HEK293 (cell line): ENCODE measurements around the gene FKBP7.

Experiments
- CTCF ChIA-PET: fragments of 350-600 bp; formaldehyde crosslinking; extraction: SDS; loops from one replicate; lab custom pipeline; 2021; ENCODE audit warnings: antibody characterized with exemption; lab: Yijun Ruan, JAX
- POLR2A ChIA-PET: fragments of 300-600 bp; formaldehyde crosslinking; extraction: SDS; loops from one replicate; lab custom pipeline; 2020; ENCODE audit warnings: antibody characterized with exemption, inconsistent platforms; lab: Yijun Ruan, JAX
- H3K27ac ChIP-seq: fragments of 200-500 bp; sonication (Bioruptor generic); 2 replicates; pipeline ENCODE4 v1.5.1; 2014; ENCODE audit warnings: low read depth, low read length, control low read depth, inconsistent platforms; ENCODE audit errors: extremely low read depth
- H3K36me3 ChIP-seq, 2 experiments: fragments of 200-500 bp in 1 of 2; sonication (Bioruptor generic) in 1 of 2; 1 replicate in 1 of 2; 2 replicates in 1 of 2; pipeline ENCODE4 v1.5.1; 2014 to 2017; ENCODE audit warnings: inconsistent platforms in 2 of 2, low read length in 2 of 2; ENCODE audit not compliant: control insufficient read depth in 2 of 2, insufficient read depth in 1 of 2
- H3K4me1 ChIP-seq: fragments of 200-500 bp; sonication (Bioruptor generic); 2 replicates; pipeline ENCODE4 v1.5.1; 2014; ENCODE audit warnings: mild to moderate bottlenecking, low read length, inconsistent platforms; ENCODE audit not compliant: control insufficient read depth, insufficient read depth
- H3K4me3 ChIP-seq: 2 replicates; pipeline ENCODE4 v1.5.1; 2011; ENCODE audit warnings: low read depth, mild to moderate bottlenecking, control low read depth, low read length, moderate library complexity
- H3K9me3 ChIP-seq: fragments of 200-500 bp; sonication (Bioruptor generic); 2 replicates; pipeline ENCODE4 v1.5.1; 2014; ENCODE audit warnings: low read depth, low read length, inconsistent platforms; ENCODE audit not compliant: control insufficient read depth, insufficient read depth
- MZF1 ChIP-seq: fragments of 450-650 bp; formaldehyde crosslinking; IDR thresholded peaks from 2 replicates; pipeline ENCODE4 v1.5.1; 2017; ENCODE audit warnings: missing biosample characterization, missing genetic modification characterization, borderline replicate concordance
- OSR2 ChIP-seq: fragments of 450-650 bp; formaldehyde crosslinking; IDR thresholded peaks from 2 replicates; pipeline ENCODE4 v1.5.1; 2016; ENCODE audit warnings: missing biosample characterization, missing genetic modification characterization
- PRDM10 ChIP-seq: fragments of 450-650 bp; formaldehyde crosslinking; IDR thresholded peaks from 2 replicates; pipeline ENCODE4 v1.5.1; 2016; ENCODE audit warnings: missing biosample characterization, missing genetic modification characterization
- SCRT1 ChIP-seq: fragments of 450-650 bp; formaldehyde crosslinking; IDR thresholded peaks from 2 replicates; pipeline ENCODE4 v1.5.1; 2016; ENCODE audit warnings: missing biosample characterization, missing genetic modification characterization, borderline replicate concordance
- TRIM28 ChIP-seq: IDR thresholded peaks from 2 replicates; pipeline ENCODE4 v1.6.1; 2011; ENCODE audit warnings: low read length, control low read depth, borderline replicate concordance
- ZBTB1 ChIP-seq: fragments of 450-650 bp; formaldehyde crosslinking; IDR thresholded peaks from 2 replicates; pipeline ENCODE4 v1.5.1; 2016; ENCODE audit warnings: missing biosample characterization, missing genetic modification characterization
- ZBTB44 ChIP-seq: fragments of 450-650 bp; IDR thresholded peaks from 2 replicates; pipeline ENCODE4 v1.5.1; 2018; ENCODE audit warnings: missing biosample characterization, mild to moderate bottlenecking, missing genetic modification characterization
- ZBTB7A ChIP-seq: fragments of 450-650 bp; formaldehyde crosslinking; IDR thresholded peaks from 2 replicates; pipeline ENCODE4 v1.5.1; 2016; ENCODE audit warnings: low read depth, missing biosample characterization, missing genetic modification characterization
- ZFP37 ChIP-seq: fragments of 450-650 bp; formaldehyde crosslinking; IDR thresholded peaks from 2 replicates; pipeline ENCODE4 v1.5.1; 2016; ENCODE audit warnings: missing biosample characterization, missing genetic modification characterization
- ZNF19 ChIP-seq: fragments of 450-650 bp; formaldehyde crosslinking; IDR thresholded peaks from 2 replicates; pipeline ENCODE4; 2016; ENCODE audit warnings: missing biosample characterization, missing genetic modification characterization, low read depth
- ZNF366 ChIP-seq: fragments of 450-650 bp; formaldehyde crosslinking; conservative IDR thresholded peaks from 2 replicates; pipeline ENCODE4 v1.5.1; 2016; ENCODE audit warnings: missing biosample characterization, missing genetic modification characterization
- ZNF394 ChIP-seq: fragments of 450-650 bp; formaldehyde crosslinking; IDR thresholded peaks from 2 replicates; pipeline ENCODE4 v1.5.1; 2016; ENCODE audit warnings: missing biosample characterization, missing genetic modification characterization, mild to moderate bottlenecking, moderate library complexity, borderline replicate concordance
- ZNF555 ChIP-seq: fragments of 450-650 bp; formaldehyde crosslinking; conservative IDR thresholded peaks from 2 replicates; pipeline ENCODE4 v1.5.1; 2017; ENCODE audit warnings: missing biosample characterization, mild to moderate bottlenecking, missing genetic modification characterization, inconsistent platforms
- ZNF623 ChIP-seq: fragments of 450-650 bp; formaldehyde crosslinking; IDR thresholded peaks from 2 replicates; pipeline ENCODE4 v1.5.1; 2016; ENCODE audit warnings: missing biosample characterization, missing genetic modification characterization
- ZNF776 ChIP-seq: fragments of 450-650 bp; formaldehyde crosslinking; IDR thresholded peaks from 2 replicates; pipeline ENCODE4 v1.5.0; 2017; ENCODE audit warnings: missing biosample characterization, missing genetic modification characterization, borderline replicate concordance
- TF ChIP-seq, protein P1 (sequence below): fragments of 450-650 bp; formaldehyde crosslinking; IDR thresholded peaks from 2 replicates; pipeline ENCODE4 v1.5.1; 2016; ENCODE audit warnings: missing biosample characterization, missing genetic modification characterization
- TF ChIP-seq, protein P2 (sequence below): fragments of 450-650 bp; formaldehyde crosslinking; IDR thresholded peaks from 2 replicates; pipeline ENCODE4 v1.5.1; 2017; ENCODE audit warnings: missing biosample characterization, missing genetic modification characterization

Gene FKBP7

GRCh38 chr2:178479275-178479616 lies 846 bp upstream of the FKBP7 start:
- Histone ChIP-seq H3K27ac (peak overlapping the region; percentile 74; the same call in 1 of the 2 replicates), H3K9me3 (no peaks in the 10 kb centered on the region), H3K36me3 (no peaks in the 10 kb centered on the region)
- CTCF ChIA-PET: interaction anchor here (0.6 to 1.1 kb wide), 2 partner anchors 12 to 159 kb away, joined by 3 read pairs; no protein-coding TSS in a partner anchor
- 0 out of 2 replicates have a peak, but pooled peaks have one; percentile 1 for TF ChIP-seq ZFP37
- TF ChIP-seq ZNF394 (tag by site-specific recombination): no peak
- TF ChIP-seq TRIM28: peak; percentile 59; the same call in 1 of the 2 replicates
- no peak for TF ChIP-seq ZBTB1 (tag by site-specific recombination)
- TF ChIP-seq ZNF366 (tag by site-specific recombination): 0 out of 2 replicates have a peak, but pooled peaks have one; percentile 8
- TF ChIP-seq, all 188 proteins: peak for 3
- Histone ChIP-seq H3K4me1 (0 out of 2 replicates have a peak, but pooled peaks cover 4% of the 10 kb centered on the region), H3K4me3 (no peak overlapping the region)
- POLR2A ChIA-PET: no interaction called here

- no peaks in the 10 kb centered on the region for H3K36me3 ChIP-seq
- ChIA-PET POLR2A (no interaction called here), CTCF (no interaction called here)
- no peaks in the 10 kb centered on the region for H3K9me3 ChIP-seq
- H3K27ac ChIP-seq: peak overlapping the region; percentile 74; the same call in 1 of the 2 replicates
- peak overlapping the region; percentile 65 for H3K4me3 ChIP-seq
- TF ChIP-seq ZBTB7A (no peak), ZNF19 (no peak), ZNF623 (no peak), ZBTB44 (no peak), ZNF776 (no peak), MZF1 (tag by site-specific recombination) (no peak), PRDM10 (tag by site-specific recombination) (no peak), ZNF555 (tag by site-specific recombination) (no peak), OSR2 (tag by site-specific recombination) (no peak), SCRT1 (no peak)
- TF ChIP-seq, protein P1, sequence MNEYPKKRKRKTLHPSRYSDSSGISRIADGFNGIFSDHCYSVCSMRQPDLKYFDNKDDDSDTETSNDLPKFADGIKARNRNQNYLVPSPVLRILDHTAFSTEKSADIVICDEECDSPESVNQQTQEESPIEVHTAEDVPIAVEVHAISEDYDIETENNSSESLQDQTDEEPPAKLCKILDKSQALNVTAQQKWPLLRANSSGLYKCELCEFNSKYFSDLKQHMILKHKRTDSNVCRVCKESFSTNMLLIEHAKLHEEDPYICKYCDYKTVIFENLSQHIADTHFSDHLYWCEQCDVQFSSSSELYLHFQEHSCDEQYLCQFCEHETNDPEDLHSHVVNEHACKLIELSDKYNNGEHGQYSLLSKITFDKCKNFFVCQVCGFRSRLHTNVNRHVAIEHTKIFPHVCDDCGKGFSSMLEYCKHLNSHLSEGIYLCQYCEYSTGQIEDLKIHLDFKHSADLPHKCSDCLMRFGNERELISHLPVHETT (tag by site-specific recombination): no peak
- TF ChIP-seq, protein P2, sequence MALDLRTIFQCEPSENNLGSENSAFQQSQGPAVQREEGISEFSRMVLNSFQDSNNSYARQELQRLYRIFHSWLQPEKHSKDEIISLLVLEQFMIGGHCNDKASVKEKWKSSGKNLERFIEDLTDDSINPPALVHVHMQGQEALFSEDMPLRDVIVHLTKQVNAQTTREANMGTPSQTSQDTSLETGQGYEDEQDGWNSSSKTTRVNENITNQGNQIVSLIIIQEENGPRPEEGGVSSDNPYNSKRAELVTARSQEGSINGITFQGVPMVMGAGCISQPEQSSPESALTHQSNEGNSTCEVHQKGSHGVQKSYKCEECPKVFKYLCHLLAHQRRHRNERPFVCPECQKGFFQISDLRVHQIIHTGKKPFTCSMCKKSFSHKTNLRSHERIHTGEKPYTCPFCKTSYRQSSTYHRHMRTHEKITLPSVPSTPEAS (tag by site-specific recombination): no peak
- H3K4me1 ChIP-seq: peaks cover 5% of the 10 kb centered on the region; the same call in 1 of the 2 replicates
These were observed 316 bp downstream of the FKBP7 start for GRCh38 chr2:178478130-178478438.
